B cell (primary cell): Measurements from ENCODE around the gene NPAS3.

Experiments
- EZH2 ChIP-seq: IDR thresholded peaks from 2 replicates; pipeline ENCODE4 v1.6.1; 2012; ENCODE audit warnings: borderline replicate concordance, low read depth, mild to moderate bottlenecking, moderate library complexity, low read length; ENCODE audit not compliant: insufficient read depth, poor library complexity, severe bottlenecking
- TF ChIP-seq, protein P1 (sequence below): fragments of 200-600 bp; IDR thresholded peaks from one replicate; pipeline ENCODE4 v1.8.0; 2022; ENCODE audit warnings: antibody characterized with exemption, mild to moderate bottlenecking

DNA sequence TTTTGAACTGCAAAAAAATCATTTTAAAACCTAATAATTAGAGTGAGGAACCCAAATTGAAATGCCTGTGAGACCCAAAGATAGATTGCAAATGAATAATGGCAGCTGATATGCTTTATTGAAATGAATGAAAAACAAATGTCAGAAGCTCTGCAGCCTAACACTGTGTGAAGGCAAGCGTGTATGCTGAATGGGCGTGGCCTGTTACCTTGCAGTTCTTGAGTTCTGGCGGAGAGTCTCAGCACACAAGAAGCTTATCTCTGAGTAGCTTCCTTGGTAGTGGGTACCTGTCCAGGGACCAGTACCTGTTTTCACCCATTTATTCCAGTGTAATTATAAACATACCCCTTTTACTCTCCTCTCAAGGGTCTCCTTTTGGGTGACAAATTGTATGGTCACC lies 341.2 kb downstream of the NPAS3 start:
- TF ChIP-seq, protein P1, sequence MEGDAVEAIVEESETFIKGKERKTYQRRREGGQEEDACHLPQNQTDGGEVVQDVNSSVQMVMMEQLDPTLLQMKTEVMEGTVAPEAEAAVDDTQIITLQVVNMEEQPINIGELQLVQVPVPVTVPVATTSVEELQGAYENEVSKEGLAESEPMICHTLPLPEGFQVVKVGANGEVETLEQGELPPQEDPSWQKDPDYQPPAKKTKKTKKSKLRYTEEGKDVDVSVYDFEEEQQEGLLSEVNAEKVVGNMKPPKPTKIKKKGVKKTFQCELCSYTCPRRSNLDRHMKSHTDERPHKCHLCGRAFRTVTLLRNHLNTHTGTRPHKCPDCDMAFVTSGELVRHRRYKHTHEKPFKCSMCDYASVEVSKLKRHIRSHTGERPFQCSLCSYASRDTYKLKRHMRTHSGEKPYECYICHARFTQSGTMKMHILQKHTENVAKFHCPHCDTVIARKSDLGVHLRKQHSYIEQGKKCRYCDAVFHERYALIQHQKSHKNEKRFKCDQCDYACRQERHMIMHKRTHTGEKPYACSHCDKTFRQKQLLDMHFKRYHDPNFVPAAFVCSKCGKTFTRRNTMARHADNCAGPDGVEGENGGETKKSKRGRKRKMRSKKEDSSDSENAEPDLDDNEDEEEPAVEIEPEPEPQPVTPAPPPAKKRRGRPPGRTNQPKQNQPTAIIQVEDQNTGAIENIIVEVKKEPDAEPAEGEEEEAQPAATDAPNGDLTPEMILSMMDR, result no peak
- TF ChIP-seq EZH2, result no peak
